ENCODE results near the gene CRYBA4. TPM values are rescaled to one million over a fixed set of nuclear protein-coding genes. Genes with fewer than 3 reads are reported as not detected.

Gene CRYBA4
- total RNA-seq, 1 experiment from 2014 or later, result not detected

DNA sequence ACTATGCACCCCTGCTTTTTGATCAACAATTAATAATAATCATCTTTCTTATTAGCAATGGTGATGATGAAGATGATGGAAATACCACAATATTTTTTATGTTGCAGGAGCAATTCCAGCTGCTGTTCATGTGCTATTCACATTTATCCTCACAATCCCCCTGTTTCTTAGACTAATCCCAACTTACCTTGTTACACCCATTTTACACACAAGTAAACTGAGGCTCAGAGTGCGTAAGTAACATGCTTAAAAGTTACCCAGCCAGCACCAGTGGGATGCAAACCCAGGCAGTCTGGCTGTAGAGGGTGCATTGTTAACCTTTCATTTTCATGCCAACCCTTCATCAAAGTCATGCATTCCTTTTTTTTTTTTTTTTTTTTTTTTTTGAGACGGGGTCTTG is 1.6 kb upstream of the CRYBA4 start:
- DNase-seq (ENCODE audit: extremely low read depth, low read depth), result no peak

DNA sequence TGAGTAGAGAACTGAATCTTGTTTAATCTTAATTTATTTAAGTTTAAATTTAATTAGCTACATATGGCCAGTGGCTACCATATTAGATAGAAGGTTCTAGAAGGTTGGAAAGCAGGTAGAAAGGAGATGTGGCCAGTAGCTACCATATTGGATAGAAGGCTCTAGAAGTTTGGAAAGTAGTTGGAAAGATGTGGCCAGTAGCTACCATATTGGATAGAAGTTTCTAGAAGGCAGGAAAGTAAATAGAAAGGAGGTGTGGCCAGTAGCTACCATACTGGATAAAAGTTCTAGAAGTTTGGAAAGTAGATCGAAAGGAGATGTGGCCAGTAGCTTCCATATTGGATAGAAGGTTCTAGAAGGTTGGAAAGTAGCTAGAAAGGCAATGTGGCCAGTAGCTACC is 2.2 kb downstream of the CRYBA4 start:
- DNase-seq (ENCODE audit: extremely low read depth, low read depth), result no peak

DNA sequence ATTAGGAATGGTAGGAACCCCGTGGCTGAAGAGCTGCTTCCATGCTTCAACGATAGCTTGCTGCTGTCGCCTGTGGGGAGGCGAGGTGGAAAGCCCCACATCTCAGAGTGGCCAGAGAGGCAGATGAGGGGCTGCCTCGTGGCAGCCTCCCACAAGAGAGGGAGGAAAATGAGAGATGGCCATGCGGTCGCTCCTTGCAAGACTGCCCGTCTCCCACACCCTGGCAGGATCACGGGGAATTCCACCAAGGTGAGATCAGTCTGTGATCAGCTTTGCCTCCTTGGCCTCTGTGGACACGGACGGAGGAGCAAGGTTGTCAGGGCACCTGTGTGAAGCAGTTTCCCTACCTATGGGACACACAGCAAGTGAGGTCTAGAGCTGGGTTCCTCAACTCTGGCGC is 3.0 kb downstream of the CRYBA4 start:
- no peak for DNase-seq (ENCODE audit: extremely low read depth, low read depth)

DNA sequence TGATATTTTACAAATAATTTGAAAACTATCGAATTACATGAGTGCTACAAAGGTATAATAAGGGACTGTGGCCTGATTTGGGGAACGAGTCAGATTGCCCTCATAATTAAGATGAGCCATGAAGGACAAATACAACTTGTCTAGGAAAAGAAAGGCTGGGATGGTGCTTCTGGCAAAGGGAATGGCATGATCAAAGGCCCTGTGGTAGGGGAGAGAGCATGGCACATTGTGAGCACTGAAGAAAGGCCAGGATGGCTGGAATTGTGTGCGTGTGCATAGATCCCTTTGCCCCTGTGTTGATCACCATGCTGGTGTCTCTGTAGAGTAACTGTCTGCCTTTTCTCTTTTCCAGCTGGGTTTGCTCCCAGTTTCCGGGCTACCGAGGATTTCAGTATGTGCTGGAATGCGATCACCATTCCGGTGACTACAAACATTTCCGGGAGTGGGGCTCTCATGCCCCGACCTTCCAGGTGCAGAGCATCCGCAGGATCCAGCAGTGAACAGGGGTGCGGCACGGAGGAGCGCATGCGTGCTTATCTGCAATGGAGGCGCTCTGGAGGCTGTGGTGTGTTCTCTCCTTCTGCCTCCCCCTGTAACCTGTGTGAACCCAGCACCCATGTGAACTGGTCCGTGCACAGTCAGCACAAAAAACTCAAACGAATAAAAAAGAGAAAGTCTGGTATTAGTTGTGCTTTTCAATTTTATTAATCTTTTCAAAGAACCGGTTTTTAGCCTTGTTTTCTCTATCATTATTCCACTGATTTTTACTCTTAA is 8.4 kb downstream of the CRYBA4 start:
- DNase-seq (ENCODE audit: extremely low read depth, low read depth), result no peak

DNA sequence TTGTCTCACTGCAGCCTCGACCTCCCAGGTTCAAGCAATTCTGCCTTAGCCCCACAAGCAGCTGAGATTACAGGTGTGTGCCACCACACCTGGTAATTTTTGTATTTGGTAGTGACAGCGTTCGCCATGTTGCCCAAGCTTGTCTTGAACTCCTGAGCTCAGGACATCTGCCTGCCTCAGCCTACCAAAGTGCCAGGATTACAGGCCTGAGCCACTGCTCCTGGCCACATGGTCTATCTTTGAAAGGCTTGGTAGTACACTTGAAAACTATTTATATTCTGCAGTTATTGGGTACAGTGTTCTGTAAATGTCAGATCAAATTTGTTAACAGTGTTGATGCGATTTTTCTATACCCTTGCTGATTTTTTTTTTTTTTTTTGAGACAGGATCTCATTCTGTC is 9.5 kb downstream of the CRYBA4 start:
- DNase-seq (ENCODE audit: extremely low read depth, low read depth), result no peak

DNA sequence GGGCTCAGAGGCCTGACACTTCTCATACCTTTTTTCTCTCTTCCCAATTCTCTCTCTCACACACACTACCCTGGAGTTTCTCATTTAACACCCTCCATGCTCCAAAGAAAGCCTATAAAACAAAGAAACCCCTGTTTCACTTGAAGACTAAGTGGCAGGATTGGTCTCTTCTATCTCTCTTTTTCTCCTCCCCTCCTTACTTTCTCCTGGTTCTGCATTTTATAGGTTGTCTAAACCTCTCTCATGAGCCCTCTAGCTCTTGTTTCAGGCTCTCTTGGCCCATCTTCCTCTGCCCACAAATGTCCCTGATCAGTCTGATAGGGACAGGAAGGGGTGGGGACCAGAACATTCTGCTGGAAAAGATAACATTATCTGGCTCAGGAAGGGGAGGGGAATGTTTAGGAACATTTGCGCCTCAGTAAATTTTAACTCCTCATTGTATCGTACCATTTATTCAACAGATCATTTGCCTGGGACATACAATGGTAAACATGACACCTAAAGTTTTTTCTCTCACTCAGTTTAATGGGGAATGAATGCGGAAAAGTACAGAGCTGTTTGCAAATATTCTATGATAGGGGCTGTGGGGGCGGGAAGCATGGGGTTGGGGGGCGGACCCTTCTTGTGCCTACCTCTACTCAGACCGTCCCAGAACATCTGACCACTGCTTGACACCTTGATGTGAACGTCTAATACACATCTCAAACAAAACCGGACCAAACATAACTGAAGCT is 10.8 kb downstream of the CRYBA4 start:
- DNase-seq (ENCODE audit: extremely low read depth, low read depth), result no peak

DNA sequence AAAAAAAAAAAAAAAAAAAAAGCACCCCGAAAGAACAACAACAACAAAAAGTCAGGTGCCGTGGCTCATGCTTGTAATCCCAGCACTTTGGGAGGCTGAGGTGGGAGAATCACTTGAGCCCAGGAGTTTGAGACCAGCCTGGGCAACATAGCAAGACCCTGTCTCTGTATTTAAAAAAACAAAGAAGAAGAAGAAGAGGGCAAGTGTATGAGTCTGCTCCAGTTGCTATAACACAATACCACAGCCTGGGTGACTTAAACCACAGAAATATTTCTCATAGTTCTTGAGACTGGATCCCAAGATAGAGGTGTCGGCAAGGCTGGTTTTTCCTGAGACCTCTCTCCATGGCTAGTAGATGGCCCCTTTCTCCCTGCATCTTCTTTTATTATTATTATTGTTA is 12.4 kb downstream of the CRYBA4 start:
- DNase-seq (ENCODE audit: extremely low read depth, low read depth), result no peak

DNA sequence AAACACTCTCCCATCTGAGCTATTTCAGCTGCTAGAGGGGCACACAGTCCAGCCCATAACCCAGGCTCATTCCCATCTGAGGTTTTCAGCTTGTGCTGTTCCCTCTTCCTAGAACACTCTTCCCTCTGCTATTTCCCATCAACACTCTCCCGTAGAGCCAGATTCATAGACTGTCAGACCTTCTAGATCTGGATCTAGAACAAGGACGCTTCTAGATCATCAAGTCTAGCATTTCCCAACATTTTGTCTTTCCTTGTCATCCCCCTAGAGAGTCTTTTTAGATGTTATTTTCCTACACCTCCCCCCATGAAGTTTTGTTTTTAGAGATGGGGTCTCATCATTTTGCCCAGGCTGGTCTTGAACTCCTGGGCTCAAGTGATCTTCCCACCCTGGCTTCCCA is 13.4 kb downstream of the CRYBA4 start:
- DNase-seq (ENCODE audit: extremely low read depth, low read depth), result no peak

DNA sequence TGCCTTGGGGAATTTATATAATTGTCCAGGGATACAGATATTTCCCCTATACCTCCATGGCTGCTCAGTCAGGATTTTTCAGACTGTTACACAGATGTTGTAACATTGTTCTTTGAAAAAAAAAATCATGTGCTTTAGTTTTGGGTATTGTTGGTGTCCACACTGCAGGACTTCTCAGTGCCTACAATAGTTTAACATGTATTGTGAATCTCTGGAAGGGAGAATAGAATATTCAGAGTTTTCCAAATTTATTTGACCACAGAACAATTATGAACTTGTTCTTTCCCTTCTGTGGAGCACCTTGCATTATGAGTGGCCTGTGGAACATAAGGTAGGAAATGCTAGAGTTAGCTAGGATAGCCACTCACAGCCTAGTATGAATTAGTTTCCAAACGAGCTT is 14.5 kb downstream of the CRYBA4 start:
- DNase-seq (ENCODE audit: extremely low read depth, low read depth), result no peak

DNA sequence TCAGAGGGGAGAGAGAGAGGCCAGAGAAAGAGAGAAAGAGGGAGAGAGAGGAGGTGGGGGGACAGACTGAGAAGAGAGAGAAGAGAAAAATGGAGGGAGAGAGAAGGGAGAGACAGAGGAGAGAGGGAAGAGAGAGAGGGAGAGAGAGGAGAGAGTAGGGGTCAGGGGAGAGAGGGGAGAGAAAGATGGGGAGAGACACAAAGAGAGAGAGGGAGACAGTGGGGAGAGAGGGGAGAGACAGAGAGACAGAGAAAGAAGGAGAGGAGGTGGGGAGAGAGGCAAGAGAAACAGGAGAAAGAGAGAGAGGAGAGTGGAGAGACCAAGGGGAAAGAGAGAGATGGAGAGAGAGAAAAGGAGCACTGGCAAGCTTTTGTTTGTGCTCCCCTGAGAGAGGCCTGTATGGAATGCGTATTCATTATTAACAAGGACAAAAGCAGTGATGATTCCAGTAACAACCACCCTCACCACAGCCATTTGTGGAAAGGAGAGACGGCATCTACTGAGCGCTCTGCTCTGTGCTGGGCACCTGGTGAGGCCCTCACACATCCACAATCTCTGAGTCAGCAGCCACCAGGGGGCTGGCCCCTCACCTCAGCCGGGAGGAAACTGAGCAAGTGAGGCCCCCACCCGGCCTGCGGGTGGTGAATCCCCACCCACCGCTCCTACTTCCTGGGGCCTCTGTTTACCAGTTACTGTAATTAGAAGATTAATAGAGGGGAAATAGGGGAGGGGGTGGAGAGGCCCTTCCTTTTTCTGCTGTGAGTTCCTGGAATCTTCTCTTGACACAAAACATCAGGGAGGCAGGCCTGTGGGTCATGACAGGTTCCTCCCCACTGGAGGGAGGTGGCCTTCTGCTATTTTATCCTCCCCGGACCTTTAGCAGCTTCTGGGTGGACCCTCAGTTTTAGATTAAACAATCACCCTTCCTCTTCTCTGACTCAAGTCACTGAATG is 21.0 kb downstream of the CRYBA4 start:
- no peak for DNase-seq (ENCODE audit: extremely low read depth, low read depth)

DNA sequence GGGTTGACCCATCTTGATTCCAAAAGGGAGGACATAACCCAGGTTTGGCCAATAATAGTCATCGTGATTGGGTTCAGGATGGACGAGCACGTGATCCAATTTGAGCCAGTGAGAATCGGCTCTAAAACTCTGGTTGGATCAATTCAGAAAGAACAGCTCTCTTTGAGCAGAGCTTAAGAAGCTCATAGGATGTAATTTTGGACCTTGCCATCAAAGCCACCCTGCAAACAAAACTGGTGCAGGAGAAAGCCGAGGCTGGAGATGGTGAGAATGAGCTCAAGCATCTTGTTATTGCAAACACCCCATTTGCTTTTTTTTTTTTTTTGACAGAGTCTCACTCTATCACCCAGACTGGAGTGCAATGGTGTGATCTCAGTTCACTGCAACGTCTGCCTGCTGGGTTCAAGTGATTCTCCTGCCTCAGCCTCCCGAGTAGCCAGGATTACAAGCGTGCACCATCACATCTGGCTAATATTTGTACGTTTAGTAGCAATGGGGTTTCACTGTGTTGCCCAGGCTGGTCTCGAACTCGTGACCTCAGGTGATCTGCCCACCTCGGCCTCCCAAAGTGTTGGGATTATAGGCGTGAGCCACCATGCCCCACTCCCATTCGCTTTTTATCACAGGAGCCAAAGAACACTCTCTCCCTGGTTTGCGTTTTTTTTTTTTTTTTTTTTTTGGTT is 21.8 kb downstream of the CRYBA4 start:
- DNase-seq (ENCODE audit: extremely low read depth, low read depth), result no peak

DNA sequence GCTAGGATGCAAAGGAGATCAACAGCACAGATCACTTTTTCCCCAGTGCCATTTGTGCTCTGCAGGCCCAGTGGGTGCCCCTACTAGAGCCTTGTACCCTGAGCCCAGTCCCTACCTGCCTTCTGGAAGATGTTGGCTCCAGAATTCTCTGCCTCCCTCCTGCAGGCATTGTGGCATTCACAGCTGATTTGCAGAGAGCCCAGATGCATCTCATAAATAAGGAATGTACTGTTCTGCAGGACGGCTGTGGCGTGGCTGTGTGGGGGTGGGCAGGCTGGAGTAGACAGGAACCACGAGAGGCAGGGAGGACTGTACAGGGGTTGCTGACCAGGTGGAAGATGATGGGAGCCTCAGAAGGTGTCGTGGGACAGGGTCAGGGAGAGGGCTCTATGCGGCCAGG is 24.4 kb downstream of the CRYBA4 start:
- no peak for DNase-seq (ENCODE audit: extremely low read depth, low read depth)

DNA sequence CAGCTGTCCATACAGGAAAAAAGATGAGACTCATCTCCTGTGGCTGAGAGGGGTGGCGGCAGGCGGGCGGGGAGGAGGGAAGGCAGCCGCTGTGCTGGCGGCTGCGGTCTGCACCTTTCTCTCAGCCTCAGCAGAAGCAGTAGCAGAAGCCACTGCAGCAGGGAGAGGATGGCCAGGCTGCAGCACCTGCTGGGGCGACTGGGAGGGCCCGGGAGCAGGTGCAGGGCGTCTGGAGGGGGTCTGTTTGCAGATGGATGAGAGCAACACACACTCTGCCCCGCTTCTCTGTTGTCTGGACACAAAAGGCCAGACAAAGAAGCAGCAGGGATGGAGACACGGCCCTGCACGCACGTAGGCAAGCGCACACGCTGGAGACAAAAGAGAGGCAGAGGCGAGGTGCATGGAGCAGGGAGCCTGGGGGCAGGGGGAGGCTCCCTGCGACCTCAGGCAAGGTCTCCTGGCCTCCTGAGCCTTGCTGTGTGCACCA is 26.3 kb downstream of the CRYBA4 start:
- DNase-seq (ENCODE audit: extremely low read depth, low read depth), result no peak

DNA sequence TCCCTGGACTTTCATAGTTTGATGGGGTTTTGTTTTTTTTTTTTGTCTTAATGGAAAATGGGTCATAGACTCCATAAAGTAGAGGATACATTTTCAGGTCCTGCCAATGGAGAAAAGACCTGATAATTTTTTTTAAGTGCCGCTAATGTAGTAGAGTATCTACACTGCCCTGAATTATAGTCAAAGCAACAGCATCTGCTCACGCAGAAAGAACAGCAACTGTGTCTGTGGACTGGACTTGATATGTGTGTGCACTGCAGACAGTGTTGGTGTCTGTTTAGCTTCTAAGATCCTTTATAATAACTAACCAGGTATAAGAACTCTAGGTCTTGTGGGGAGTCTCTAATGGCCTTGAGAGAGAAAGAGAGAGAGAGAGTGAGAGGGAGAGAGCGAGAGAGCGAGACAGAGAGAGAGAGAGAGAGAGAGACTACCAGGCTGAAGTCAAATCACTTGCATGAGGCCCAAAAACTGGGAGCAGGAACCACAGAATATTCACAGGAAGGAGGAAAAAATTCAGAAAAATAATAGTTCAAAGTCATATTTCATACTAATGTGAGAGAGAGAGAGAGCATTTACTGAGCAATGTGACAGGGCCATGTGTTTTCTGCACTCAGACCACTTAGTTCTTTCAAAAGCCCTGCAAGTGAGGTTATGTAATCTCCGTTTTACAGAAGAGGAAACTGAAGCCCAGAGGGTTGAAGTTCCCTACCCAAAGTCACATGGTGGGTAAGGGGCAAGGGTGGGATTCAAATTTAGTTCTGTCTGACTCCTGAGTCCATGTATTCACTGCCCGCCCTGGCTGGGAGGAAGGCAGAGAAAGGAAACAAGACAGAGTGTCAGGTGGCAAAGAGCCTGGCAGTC is 27.0 kb downstream of the CRYBA4 start:
- no peak for DNase-seq (ENCODE audit: extremely low read depth, low read depth)

DNA sequence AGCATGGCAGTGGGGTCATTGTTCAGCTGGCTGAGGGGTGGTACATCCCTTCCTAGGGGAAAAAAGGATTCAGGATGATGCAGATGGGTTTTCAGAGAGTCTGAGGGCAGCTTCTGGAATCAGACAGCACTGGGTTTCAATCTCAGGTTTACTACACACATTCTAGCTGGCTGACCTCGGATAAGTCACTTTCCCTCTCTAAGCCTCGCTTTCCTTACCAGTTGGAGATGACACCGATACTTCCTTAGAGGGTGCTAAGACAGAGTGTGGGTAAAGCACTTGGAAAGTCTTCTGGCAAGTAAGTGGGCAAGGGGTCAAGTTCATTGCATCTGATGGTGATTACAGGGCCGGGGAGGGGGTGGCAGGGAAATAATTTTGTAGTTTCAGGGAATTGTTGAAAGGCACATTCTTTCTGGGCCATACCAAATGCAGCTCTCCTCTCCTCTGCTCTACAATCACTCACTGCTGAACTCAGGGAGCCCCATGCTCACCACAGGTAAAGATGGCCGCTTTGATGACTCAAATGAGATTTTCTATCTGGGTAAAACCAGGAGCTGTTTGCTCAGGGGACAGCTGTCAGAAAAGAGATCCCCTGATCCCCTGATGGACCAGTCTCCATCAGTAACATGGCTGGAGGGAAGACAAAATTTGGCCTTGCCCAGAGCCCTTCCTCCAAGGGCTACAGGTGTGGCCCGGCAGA is 29.1 kb downstream of the CRYBA4 start:
- DNase-seq (ENCODE audit: extremely low read depth, low read depth), result no peak

DNA sequence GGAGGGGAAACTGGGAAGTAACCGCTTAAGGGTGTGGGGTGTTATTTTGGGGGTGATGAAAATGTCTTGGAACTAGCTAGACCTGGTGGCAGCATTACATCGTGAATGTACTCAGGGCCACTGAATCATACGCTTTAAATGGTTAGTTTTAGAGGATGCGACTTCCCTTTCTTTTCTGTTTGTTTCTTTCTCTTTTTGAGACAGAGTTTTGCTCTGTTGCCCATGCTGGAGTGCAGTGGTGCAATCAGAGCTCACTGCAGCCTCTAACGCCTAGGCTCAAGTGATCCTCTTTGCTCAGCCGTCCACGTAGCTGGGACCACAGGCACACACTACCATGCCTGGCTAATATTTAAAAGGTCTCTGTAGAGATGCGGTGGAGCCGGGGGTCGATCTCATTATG is 30.1 kb downstream of the CRYBA4 start:
- DNase-seq (ENCODE audit: extremely low read depth, low read depth), result no peak

DNA sequence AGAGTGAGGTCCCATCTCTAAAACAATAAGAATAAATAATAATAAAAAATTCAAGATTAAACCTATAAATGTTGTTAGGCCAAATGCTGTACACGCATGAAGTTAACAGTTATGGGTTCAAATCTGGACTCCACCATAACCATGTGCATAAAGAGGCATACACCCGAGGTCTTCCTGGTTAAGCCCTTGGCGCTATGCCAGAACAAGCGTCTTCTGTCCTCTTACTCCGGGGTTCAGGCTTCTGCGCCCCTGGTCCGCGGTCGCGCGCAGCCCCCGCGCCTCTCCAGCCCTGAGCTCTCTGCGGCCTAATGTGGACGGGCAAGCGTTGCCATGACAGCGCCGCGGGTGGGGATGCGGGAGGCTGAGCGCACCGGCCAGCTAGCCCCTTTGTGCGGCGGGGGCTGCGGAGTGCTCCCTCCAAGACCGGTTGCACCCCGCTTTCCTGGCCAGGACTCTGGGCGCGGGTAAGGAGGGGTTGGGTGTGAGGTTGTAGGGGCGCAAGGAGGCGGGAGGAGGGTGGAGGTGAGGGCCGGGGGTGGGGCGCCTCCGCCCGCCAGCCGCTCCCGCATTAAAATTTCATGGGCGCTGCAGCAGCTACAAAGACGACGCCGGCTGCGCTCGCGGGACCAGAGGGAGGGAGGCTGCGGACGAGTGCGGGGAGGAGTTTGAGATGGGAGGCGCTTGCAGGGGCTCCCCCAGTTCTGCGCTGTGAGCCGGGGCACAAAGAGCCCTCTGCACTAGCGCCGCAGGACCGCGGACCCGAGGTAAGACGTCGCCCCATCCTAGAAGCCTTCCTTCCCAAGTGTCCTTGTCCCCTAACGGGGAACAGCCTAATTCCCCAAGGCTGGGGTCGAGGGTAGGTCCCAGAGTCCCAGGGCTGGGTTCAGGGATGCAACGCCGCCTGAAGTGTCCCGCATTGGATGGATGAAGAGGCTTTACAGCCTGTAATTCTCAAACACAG is 35.4 kb downstream of the CRYBA4 start, which contains the start of gene MIAT:
Gene MIAT (plus strand): TSS at position 698 of the 961 bp plus-strand sequence.
- DNase-seq (ENCODE audit: extremely low read depth, low read depth), result no peak

DNA sequence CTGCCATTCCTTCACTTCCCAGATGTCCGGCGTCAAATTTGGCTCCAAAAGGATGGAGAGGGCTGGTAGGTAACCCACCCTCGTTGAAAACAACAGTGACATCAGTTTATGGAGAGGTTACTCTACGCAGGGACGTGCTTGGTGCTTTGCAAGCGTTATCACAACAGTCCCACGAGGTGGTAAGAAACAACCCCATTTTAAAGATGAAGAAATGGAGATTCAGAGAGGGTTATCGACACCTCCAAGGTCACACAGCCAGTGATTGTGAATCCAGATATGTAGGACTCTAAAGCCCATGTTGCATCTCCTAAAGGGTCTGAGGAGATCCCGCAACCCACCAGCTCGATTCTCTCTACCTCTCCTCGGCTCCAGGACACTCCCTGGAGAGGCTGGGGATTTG is 36.4 kb downstream of the CRYBA4 start:
- no peak for DNase-seq (ENCODE audit: extremely low read depth, low read depth)
